ENCODE results near the gene FCN2.

GRCh38 chr9:134909511-134910481 lies 29.2 kb downstream of the FCN2 start:
- TF ChIP-seq, protein P1, sequence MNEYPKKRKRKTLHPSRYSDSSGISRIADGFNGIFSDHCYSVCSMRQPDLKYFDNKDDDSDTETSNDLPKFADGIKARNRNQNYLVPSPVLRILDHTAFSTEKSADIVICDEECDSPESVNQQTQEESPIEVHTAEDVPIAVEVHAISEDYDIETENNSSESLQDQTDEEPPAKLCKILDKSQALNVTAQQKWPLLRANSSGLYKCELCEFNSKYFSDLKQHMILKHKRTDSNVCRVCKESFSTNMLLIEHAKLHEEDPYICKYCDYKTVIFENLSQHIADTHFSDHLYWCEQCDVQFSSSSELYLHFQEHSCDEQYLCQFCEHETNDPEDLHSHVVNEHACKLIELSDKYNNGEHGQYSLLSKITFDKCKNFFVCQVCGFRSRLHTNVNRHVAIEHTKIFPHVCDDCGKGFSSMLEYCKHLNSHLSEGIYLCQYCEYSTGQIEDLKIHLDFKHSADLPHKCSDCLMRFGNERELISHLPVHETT (tag by site-specific recombination; IDR thresholded peaks at IDR 0.05) = no peak
- TF ChIP-seq ZBTB17 (tag by site-specific recombination; IDR thresholded peaks at IDR 0.05) = no peak
- TF ChIP-seq ZNF449 (tag by site-specific recombination; IDR thresholded peaks at IDR 0.05) = no peak
- TF ChIP-seq, protein P2, sequence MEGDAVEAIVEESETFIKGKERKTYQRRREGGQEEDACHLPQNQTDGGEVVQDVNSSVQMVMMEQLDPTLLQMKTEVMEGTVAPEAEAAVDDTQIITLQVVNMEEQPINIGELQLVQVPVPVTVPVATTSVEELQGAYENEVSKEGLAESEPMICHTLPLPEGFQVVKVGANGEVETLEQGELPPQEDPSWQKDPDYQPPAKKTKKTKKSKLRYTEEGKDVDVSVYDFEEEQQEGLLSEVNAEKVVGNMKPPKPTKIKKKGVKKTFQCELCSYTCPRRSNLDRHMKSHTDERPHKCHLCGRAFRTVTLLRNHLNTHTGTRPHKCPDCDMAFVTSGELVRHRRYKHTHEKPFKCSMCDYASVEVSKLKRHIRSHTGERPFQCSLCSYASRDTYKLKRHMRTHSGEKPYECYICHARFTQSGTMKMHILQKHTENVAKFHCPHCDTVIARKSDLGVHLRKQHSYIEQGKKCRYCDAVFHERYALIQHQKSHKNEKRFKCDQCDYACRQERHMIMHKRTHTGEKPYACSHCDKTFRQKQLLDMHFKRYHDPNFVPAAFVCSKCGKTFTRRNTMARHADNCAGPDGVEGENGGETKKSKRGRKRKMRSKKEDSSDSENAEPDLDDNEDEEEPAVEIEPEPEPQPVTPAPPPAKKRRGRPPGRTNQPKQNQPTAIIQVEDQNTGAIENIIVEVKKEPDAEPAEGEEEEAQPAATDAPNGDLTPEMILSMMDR (tag by site-specific recombination; IDR thresholded peaks at IDR 0.05) = no peak

Data from HEK293 (cell line).